ENCODE measurements around the gene GRPEL2.

The GRPEL2 gene, protein sequence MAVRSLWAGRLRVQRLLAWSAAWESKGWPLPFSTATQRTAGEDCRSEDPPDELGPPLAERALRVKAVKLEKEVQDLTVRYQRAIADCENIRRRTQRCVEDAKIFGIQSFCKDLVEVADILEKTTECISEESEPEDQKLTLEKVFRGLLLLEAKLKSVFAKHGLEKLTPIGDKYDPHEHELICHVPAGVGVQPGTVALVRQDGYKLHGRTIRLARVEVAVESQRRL

DNA sequence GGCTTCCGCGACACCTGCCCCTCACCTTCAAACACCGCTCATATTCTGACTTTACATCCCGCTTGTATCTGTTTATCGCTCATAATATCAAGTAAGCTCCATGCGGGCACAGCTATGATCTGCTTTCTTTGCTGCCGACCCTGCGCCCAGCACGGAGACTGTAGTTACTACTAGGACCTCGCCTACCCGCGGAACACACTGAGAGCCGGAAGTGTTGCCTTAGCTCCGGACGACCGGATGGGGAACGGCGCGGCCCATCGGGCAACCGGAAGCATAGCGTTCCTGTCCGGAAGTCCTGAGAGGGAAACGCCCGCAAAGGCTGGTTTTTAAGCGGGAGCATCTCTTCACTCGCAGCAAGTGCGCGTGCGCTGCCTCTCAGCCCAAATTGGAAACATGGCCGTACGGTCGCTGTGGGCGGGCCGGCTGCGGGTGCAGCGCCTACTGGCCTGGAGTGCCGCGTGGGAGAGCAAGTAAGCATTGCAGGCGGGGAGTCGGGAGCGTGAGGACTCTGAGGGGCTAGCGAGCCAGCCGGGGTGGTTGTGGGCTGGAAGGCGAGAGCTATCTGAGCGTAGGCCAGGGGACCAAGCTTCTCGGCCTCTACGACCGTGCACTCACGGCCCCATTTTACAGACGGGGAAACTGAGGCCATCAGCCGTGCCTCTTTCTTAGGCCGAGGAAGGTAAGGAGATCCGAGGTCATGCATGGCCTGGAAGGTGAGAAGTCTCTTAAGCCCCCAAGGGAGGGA lies at the start of gene GRPEL2:
Gene GRPEL2 (plus strand): TSS at position 353 of the 745 bp plus-strand sequence. CDS start 41 bp downstream, at position 394.
- peak; percentile 97 for DNase-seq

DNA sequence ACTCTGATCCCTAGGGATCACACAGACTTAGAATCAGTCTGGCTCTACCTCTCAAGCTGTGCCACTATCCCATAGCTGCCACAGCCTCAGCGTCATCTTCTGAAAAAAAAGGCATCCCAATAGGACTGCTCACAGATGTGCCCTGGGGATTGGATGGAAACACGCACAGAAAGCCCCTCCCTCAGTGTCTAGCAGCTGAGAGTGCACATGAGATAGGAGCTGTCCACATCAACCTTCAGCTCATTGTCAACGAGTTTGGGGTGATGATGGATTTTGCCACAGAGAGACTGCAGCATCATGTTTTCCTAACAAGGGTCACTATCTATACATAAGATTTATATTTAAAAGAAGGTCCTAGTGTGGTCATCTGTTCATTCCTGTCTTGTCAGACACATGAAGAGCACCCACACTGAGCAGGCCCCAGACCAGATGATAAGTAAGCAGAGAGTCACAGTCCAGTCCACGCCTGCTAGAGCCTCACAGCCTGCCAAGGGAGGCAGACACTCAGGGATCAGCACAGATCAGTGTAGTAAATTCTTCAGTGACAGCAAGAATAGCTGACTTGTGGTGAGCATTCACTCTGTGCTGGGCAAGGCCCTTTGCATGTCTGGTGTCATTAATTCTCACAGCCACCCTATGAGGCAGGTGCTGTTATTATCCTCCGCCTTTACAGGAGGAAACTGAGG lies 47.8 kb upstream of the GRPEL2 start:
- no peak for DNase-seq

DNA sequence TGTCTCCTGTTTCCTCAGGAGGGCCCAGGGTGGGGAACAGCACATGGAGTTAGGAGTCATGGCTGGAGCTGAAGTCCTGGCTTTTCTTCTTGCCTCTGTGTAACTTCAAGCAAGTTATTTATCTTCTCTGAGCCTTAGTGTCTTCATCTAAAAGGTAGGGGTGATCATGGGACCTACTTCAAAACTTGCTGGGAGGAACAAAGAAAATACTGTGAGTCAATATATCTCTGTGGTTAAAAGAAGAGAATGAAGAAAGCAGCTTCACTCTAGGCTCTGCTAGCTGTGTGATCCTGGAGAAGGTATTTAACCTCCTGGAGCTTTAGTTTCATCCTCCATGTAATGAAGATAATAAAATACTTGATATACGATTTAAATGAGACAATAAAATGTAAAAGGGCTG lies 47.1 kb upstream of the GRPEL2 start:
- no peak for DNase-seq

DNA sequence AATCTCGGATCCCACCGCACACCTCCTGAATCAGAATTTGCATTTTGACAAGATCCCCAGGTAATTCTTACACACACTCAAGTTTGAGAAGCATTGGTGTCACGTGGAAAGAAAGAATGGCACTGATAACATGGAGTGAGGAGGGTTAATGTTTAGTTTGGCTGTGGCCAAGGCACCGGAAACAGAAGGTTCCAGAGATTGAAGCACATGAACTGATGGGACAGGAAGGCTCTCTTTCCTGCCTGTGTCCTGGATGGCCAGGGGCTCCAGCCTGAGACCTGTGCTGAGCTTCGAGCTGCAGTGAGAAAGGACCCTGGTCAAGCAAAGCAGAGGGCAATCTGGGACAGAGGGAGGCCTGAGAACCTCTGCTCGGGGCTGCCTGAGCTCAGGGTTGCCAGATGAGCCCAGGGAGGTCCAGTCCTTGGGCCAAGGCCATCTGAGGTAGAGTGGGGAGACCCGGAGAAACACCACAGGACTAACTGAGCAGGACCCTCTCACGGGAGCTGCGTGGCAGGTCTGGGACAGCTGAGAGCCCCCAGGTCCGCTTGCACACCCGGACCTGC lies 46.4 kb upstream of the GRPEL2 start:
- no peak for DNase-seq

DNA sequence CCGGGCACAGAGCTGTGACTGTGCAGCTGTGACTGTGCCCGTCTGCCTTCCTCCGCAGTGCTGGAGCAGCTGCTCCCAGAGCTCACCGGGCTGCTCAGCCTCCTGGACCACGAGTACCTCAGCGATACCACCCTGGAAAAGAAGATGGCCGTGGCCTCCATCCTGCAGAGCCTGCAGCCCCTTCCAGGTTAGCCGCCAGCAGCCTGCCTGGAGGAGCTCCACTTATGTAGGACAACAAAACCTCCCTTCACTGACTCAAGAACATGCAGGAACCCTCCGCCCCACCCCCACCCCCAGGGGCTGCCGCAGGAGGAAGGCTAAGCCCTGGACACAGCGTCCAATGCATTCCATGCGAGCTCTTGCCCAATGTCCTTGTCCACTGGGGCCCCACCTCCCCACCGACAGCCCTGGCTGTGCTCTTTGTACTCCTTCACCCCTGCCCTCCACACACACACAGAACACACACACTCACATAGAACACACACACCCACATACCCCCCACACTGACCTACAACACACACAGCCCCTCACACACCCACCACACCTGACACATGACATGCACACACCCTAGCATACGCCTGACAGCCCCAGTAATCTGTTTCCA lies 45.7 kb upstream of the GRPEL2 start:
- no peak for DNase-seq

DNA sequence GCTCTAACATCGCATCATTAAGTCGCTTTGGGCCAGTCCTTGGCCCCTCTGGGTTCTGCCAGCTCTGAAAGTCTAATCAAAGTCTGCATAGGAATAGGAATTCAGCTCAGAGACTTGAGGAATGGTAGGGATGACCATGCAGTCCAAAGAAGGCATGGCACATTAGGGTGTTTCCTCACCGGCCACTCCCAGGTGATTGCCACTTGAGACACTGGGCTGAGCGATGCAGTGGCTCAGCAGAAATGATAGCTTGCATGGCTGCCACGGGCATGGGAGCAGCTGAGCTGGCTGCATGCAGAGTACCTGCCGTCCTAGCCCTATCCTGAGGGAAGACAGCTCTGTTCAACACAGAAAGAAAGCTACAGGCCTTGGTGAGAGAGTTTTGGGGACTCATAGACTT lies 44.9 kb upstream of the GRPEL2 start:
- DNase-seq = no peak

DNA sequence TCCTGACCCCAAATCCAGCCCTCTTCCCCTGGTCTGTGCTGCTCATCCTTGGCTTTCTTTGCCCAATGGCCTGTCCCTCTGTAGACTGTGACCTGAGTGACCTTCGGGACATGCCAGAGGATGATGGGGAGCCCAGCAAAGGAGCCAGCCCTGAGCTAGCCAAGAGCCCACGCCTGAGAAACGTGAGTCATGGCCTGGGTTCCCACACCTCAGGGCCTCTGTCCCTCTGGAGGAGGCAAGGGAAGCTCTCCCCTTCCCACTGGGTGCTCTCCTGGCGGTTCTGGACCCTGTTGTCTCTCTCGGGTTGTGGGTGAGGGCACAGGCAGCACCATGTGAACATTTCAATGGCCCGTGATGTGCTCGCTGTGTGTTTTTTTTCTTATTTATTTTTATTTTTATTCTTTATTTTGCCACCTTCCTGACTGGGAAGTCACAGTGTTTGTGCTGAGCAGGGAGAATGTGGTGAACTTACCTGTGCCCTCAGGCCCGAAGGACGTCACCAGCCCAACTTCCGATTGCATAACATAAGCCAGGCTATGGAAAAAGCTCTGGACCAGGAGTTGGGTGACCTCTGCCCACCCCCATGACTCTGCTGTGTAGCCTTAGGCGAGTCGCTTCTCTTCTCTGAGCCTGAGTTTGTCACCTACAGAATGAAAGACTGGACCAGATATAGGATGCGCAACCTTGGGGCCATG lies 44.1 kb upstream of the GRPEL2 start:
- DNase-seq = no peak

DNA sequence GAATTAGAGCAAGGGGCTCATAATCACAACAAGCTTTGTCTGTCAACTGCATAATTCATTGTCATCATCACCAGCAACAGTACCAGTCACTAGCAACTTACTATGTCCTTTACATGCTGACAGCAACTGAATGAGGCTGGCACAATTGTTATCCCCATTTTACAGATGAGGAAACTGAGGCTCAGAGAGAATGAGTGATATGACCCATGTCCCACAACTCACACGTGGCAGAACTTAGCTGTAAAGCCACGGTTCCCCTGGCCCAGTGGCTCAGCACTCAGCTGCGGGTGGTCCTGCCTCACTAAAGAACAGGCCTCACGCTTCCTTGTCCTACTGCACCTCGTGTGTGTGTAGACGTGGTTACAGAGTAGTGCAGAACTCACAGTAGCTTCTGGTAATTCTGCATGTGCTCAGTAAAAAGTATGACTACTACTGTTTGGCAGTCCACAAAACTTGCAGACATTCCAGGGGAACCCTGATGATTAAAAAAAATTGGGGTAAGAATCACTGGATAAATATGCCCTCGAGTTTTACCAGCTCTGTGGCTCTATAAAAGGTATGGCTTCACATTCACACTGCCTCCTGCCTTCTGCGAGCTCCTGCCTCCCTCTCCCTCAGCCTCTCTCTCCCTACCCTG lies 43.4 kb upstream of the GRPEL2 start:
- DNase-seq = no peak

DNA sequence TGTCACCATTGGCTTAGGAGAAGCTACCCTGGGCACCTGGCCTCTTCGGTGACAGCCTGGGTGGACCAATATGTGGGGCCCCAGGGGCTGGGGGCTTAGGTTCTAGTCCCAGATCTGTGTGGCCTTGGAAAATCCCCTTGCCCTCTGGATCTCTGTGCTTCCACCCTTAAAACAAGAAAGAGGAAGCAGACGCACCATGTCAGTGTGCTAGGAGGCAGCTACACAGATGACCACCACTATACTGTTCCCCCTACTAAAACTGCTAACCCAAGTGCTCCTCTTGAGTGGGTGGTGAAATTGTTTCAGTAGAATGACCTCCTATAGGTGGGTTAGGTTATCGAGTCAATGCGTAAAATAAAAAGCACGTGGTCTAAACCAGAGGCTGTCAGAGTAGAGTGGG lies 42.7 kb upstream of the GRPEL2 start:
- DNase-seq = no peak

DNA sequence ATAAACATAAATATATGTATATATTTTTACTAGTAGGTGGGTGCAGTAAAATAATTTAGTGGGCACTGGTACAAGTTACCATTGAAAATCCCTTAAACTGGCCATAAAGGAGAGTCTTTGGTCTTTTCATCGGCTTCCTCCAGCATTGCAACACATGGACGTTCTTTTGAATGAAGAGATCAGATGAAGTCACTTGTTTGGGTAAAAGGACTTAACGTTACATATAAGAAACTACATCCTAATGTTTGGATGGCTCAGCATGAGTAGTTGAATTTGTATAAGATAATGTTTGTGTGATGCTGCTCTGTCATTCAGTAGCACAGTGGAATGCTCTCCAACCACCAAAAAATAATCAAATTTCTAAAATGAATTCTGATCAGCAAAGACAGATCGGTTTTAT lies 42.1 kb upstream of the GRPEL2 start:
- DNase-seq = no peak

DNA sequence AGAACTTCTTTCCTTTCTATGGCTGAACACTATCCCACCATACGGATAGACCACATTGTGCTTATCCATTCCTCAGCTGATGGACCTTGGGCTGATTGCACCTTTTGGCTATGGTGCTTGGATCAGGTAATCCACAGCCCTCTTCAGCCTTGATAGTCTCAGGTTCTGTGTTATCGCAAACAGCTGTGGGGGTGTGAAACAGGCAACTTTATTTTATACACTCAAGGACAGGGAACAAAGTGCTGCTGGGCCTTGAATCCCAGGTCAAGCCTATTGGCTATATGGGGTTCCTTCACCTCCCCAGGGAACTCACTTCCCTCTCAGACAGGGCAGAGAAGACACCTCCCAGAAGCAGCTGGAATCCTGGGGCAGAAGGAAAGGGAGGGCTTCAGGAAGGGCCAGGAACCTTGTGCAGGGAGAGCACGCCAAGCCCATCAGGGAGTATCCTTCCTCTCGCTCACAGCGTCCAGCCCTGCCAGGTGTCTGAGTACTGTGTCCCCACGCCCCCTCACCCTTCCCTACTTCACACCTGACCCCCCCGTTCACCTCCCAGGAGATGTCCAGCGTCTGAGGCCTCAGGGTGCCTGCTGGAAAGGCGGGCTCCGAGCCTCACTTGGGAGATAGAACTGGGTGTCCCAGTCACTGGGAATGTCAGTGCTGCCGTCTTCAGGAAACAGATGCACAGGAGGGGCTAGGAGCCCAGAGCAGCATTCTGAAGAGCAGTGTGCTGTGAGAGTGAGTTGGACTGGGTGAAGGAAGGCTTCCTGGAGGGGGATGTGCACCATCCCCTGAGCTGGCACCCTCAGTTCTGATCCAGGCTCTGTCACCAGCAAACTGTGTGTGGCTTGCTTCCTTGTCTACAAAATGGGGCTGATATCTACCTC lies 40.9 kb upstream of the GRPEL2 start:
- no peak for DNase-seq

DNA sequence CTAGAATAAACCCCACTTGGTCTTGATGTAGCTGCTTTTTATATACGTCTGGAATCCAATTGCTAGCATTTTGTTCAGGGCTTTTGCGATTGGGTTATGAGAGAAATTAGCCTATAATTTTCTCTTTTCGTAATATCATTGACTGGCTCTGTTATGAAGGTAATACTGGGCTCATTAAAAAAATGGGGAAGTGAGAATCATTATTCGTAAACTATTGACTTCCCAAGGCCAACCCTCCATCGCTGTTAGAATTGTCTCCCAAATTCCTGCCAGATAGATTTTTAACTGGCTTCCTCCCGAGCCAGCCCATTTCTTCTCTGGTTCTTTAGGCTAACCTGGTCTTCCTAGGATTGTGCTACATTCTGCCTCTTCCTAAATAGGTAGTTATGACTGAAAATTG lies 35.9 kb upstream of the GRPEL2 start:
- DNase-seq = no peak

DNA sequence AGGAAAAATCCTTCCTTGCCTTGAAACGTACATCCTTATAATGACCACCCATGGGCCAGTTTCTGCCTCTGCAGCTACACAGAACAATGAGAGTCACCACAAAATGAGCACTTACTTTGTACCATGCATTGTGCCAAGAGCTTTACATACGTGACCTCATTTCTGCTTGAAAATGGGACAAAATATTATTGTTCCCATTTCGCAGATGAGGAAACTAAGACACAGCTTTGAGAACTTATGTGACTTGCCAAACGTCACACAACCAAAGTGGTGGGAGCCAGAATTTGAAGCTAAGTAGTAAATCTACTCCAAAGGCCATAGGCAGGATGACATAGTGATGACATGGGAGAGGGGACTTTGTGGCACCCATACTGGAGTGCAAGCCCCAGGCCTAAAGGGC lies 34.8 kb upstream of the GRPEL2 start:
- no peak for DNase-seq

DNA sequence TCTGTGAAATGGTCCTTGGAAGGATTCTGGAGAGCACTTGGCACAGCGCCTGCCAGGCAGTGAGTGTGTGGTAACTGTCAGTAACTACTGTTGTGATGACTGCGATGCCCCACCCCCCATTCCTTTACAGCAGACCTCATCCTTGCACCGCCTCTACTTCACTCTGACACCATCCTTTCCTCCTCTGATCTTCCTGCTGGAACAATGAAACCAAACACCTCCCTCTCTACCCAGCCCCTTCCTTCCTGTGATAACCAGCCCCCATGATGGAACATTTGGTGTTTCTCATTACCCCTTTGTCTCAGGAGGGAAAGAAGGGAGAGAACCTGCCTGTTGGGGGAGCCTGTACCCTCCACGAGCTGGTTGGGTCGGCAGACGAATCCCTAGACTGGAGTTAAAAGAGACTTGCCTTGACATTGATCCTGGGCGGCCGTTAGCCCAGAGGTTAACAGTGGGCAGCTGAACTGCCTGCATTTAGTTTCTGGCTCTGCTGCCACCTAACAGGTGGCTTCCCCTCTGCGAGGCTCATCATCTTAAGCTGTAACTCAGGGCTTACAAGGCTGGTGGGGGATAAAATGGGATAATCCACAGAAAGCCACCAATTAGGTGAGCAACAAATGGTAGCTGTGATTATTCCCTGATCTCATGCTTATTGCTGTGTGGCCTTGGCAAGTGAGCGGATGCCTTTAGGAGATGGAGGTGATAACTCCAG lies 34.2 kb upstream of the GRPEL2 start:
- DNase-seq = no peak

DNA sequence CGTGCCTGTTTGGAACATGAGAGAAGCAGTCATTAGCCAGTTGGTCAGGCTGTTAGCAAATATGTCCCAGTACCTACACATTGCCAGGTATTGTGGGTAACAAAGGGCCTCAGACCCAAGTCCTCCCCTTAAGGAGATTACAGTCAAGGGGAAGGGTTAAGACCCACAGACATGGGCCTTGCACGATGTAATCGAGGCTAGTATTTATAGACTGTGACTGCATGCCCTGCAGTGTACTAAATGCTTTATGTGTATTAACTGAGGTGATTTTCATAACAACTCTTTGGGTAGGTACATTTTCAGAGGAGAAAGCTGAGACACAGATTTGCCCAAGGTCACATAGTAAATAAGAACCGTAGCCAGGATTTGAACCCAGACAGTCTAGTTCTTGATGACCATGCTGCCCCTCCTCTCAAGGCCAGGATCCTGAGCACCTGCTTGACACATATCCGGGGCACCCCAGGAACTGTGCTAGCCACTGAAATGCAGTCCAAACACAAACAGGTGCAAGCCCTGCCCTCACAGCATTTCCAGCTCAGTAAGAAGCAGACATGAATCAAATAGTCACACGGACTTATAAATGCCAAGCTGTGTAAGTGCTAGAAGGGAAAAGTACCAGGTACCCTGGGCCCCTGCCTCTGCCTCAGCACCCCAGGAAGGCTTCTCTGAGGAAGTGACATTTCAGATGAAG lies 32.0 kb upstream of the GRPEL2 start:
- DNase-seq = no peak

DNA sequence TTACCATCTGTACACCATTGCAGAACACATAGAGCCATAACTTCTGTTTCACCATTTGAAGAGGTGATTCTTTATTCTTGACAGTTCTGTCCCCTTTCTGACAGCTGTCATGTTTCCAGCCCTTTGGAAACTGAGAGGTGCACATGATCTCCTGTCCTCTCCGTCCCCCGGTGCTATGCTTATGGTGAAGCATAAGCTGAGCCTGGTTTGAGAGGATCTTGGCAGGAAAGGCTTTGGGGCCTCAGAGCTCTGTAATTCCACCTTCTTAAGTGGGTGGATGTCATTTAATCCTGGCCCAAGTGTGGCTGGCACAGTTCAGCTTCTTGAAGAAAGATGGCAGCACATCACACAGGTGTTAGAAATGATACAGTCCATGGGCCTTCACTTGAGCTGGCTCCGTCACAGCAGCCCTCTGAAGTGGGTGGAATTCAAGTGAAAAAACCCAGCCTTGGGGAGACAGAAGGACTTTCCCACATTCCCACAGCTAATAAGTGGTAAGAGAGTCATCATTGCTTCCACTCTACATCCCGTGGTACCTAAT lies 30.7 kb upstream of the GRPEL2 start:
- no peak for DNase-seq

DNA sequence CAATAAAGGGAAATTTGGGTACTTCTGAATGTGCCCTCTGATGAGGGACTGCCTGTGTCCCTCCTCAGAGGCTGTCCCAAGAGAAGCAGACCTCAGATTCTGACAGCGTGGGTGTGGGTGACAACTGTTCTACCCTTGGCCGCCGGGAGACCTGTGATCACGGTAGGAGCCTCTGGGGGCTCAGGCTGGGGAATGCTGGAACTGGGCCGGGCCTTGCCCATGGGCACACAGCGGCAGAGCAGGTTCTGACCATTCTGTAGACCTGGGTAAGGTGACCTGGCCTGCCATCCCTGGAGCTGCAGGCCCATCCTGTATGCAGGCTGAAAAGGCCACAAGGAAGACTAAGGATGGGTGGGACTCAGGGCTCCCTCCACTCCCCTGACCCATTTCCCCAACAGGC lies 29.5 kb upstream of the GRPEL2 start:
- DNase-seq = no peak

DNA sequence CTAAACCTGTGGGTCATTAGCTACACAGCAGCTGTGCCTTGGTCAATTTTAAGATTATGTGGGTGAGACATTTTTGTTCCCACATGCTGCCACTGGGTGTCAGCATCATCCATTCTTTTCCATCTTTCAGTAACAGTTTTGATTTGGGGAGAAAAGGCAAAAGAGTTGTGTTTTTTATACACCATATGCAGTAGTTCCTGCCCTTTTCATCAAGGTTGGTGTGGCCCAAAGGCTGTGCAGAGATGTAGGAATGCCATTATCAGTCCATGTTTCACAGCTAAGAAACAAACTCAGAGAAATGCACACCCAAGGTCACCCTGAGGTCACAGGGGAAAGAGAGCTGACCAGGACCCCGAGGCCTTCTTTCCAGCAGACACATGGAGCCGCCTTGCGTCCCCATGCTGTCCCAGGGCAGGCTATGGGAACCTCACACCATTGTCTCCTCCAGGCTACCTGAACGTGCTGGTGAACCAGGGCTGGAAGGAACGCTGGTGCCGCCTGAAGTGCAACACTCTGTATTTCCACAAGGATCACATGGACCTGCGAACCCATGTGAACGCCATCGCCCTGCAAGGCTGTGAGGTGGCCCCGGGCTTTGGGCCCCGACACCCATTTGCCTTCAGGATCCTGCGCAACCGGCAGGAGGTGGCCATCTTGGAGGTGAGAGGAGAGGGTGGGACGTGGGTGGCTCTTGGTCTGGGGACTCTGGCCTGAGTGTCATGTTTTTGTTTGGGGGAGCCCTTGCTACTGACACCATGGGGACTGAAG lies 27.8 kb upstream of the GRPEL2 start:
- peak; percentile 23 for DNase-seq

DNA sequence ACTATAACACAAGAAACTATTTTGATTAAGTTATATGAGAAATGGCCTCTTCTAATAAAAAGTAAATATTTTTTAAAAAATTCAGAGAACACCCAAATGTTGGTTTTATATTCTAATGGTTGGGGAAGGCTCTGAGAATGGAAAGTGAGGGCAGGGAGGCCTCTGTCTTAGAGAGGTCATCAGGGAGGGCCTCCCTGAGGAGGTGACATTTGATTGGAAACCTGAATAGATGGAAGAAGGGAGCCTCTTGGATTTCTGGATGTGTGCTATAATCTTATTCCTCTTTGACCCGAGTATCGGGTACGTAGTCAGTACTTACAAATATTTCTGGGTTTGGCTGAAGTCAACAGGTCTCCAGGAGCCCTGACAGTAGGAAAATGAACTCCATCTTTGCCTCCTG lies 26.1 kb upstream of the GRPEL2 start:
- no peak for DNase-seq
